ENCODE measurements around the gene SLX1A. TPM values are rescaled to one million over a fixed set of nuclear protein-coding genes. Genes with fewer than 3 reads are reported as not detected.
A peak's percentile ranks its signal among the peaks of the same experiment; 100 is the strongest.

SLX1A gene
- total and polyA plus RNA-seq, 9 of the 15 experiments (the other 6 are each of a cell fraction or from before 2014, with no cell fraction given): 2.3 to 86.5 (median 11.6) TPM

- no peak for TF ChIP-seq AFF1 (IDR thresholded peaks at IDR 0.05; ENCODE audit: low read depth in 1 of 2, partially characterized antibody in 2 of 2)
- no peak for TF ChIP-seq ZC3H8 (IDR thresholded peaks at IDR 0.05)
- TF ChIP-seq ZNF785 (CRISPR knock-in tag; IDR thresholded peaks at IDR 0.05): no peak
- peak in 1 of 2 experiments; percentile 54; a peak in 1 of 4 replicates for TF ChIP-seq MNT (conservative IDR thresholded peaks at IDR 0.05)
- TF ChIP-seq CHD1 (IDR thresholded peaks at IDR 0.05; ENCODE audit: low read length): no peak
- TF ChIP-seq ZBTB26 (CRISPR knock-in tag; IDR thresholded peaks at IDR 0.05): no peak
- TF ChIP-seq MYNN (IDR thresholded peaks at IDR 0.05): no peak
- TF ChIP-seq MYNN (CRISPR knock-in tag; IDR thresholded peaks at IDR 0.05): no peak
- peak; percentile 48 for TF ChIP-seq USF1 (CRISPR knock-in tag; IDR thresholded peaks at IDR 0.05)
- TF ChIP-seq POLR2G (IDR thresholded peaks at IDR 0.05; ENCODE audit: low read depth, low read length): peak; percentile 56; the same call in 1 of the 2 replicates
- TF ChIP-seq ESRRB (CRISPR knock-in tag; IDR thresholded peaks at IDR 0.05; ENCODE audit: borderline replicate concordance): no peak
- TF ChIP-seq SRSF7 (optimal IDR thresholded peaks at IDR 0.05; ENCODE audit: low read depth, low read length): no peak
- TF ChIP-seq ZFP1 (CRISPR knock-in tag; IDR thresholded peaks at IDR 0.05): no peak
- TF ChIP-seq TGIF2 (CRISPR knock-in tag; IDR thresholded peaks at IDR 0.05): no peak
- TF ChIP-seq ZFP36 (IDR thresholded peaks at IDR 0.05; ENCODE audit: low read depth, low read length, partially characterized antibody): peak; percentile 12
- no peak for TF ChIP-seq ZNF3 (CRISPR knock-in tag; IDR thresholded peaks at IDR 0.05)
- no peak for TF ChIP-seq ZNF584 (CRISPR knock-in tag; IDR thresholded peaks at IDR 0.05; ENCODE audit: low read depth)
Measured at GRCh38 chr16:30186782-30187555, 6.7 kb upstream of the SLX1A start (continued).

Measured in K562 (cell line).